ENCODE results near the gene B4GALNT3.

DNA sequence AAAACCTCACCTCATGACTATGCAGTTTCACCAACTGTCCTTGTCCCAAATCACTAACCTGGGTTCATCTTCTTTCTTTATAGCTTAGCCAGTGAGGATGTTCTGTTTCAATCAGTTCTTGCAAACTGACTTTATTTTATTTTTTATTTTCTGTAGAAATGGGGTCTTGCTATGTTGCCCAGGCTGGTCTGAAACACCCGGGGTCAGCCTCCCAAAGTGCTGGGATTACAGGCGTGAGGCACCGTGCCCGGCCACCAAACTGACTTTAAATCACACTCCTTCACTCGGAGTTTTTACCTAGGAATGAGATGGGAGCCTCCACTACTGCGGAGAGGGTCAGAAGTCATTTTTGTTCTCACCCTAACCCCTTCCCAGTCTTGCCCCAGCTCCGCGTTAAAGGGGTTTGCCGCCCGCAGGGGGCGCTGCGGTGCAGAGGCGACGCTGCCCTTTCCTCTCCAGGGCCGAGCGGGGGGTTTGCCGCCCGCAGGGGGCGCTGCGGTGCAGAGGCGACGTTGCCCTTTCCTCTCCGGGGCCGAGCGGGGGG, 7.0 kb upstream of the B4GALNT3 start:
- TF ChIP-seq, protein P1, sequence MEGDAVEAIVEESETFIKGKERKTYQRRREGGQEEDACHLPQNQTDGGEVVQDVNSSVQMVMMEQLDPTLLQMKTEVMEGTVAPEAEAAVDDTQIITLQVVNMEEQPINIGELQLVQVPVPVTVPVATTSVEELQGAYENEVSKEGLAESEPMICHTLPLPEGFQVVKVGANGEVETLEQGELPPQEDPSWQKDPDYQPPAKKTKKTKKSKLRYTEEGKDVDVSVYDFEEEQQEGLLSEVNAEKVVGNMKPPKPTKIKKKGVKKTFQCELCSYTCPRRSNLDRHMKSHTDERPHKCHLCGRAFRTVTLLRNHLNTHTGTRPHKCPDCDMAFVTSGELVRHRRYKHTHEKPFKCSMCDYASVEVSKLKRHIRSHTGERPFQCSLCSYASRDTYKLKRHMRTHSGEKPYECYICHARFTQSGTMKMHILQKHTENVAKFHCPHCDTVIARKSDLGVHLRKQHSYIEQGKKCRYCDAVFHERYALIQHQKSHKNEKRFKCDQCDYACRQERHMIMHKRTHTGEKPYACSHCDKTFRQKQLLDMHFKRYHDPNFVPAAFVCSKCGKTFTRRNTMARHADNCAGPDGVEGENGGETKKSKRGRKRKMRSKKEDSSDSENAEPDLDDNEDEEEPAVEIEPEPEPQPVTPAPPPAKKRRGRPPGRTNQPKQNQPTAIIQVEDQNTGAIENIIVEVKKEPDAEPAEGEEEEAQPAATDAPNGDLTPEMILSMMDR (IDR thresholded peaks at IDR 0.05; ENCODE audit: insufficient read depth, low read length) = no peak
- TF ChIP-seq POLR2AphosphoS5 (IDR thresholded peaks at IDR 0.05; ENCODE audit: low read depth) (no peak), GABPA (IDR thresholded peaks at IDR 0.05; ENCODE audit: low read depth) (no peak), SPI1 (IDR thresholded peaks at IDR 0.05; ENCODE audit: borderline replicate concordance, low read depth) (no peak)
- TF ChIP-seq, protein P2, sequence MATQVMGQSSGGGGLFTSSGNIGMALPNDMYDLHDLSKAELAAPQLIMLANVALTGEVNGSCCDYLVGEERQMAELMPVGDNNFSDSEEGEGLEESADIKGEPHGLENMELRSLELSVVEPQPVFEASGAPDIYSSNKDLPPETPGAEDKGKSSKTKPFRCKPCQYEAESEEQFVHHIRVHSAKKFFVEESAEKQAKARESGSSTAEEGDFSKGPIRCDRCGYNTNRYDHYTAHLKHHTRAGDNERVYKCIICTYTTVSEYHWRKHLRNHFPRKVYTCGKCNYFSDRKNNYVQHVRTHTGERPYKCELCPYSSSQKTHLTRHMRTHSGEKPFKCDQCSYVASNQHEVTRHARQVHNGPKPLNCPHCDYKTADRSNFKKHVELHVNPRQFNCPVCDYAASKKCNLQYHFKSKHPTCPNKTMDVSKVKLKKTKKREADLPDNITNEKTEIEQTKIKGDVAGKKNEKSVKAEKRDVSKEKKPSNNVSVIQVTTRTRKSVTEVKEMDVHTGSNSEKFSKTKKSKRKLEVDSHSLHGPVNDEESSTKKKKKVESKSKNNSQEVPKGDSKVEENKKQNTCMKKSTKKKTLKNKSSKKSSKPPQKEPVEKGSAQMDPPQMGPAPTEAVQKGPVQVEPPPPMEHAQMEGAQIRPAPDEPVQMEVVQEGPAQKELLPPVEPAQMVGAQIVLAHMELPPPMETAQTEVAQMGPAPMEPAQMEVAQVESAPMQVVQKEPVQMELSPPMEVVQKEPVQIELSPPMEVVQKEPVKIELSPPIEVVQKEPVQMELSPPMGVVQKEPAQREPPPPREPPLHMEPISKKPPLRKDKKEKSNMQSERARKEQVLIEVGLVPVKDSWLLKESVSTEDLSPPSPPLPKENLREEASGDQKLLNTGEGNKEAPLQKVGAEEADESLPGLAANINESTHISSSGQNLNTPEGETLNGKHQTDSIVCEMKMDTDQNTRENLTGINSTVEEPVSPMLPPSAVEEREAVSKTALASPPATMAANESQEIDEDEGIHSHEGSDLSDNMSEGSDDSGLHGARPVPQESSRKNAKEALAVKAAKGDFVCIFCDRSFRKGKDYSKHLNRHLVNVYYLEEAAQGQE (IDR thresholded peaks at IDR 0.05; ENCODE audit: insufficient replicate concordance, low read depth) = no peak
